NT2/D1 (cell line): ENCODE data around the gene NOP16.

Experiments
- DNase-seq: peaks from one replicate; pipeline ENCODE4 v3.0.0-alpha.2; 2011; ENCODE audit warnings: low read depth, low spot score
- H3K27me3 ChIP-seq: 2 replicates; pipeline ENCODE4 v1.6.0; 2011; ENCODE audit warnings: mild to moderate bottlenecking; ENCODE audit not compliant: insufficient read length, insufficient read depth
- H3K36me3 ChIP-seq: 2 replicates; pipeline ENCODE4 v1.6.1; 2011; ENCODE audit warnings: mild to moderate bottlenecking, low read length, mixed read lengths; ENCODE audit not compliant: insufficient read depth, insufficient read length
- H3K4me1 ChIP-seq: 2 replicates; pipeline ENCODE4 v1.5.1; 2011; ENCODE audit not compliant: insufficient read depth, insufficient read length
- H3K4me3 ChIP-seq: 2 replicates; pipeline ENCODE4 v1.5.1; 2011; ENCODE audit warnings: low read depth; ENCODE audit not compliant: insufficient read length
- H3K9ac ChIP-seq: 2 replicates; pipeline ENCODE4 v1.6.0; 2011; ENCODE audit warnings: low read depth; ENCODE audit not compliant: insufficient read length
- H3K9me3 ChIP-seq: 2 replicates; pipeline ENCODE4 v1.5.1; 2011; ENCODE audit warnings: mild to moderate bottlenecking, low read length; ENCODE audit not compliant: insufficient read depth
- SUZ12 ChIP-seq: IDR thresholded peaks from 2 replicates; pipeline ENCODE4 v1.6.1; 2011; ENCODE audit not compliant: insufficient read length, insufficient read depth; ENCODE audit errors: extremely low read depth
- YY1 ChIP-seq: IDR thresholded peaks from 2 replicates; pipeline ENCODE4 v1.6.1; 2011; ENCODE audit not compliant: insufficient read length, insufficient read depth
- ZNF274 ChIP-seq: IDR thresholded peaks from 2 replicates; pipeline ENCODE4 v1.6.1; 2011; ENCODE audit warnings: mild to moderate bottlenecking, low read depth, low read length

Gene NOP16

DNA sequence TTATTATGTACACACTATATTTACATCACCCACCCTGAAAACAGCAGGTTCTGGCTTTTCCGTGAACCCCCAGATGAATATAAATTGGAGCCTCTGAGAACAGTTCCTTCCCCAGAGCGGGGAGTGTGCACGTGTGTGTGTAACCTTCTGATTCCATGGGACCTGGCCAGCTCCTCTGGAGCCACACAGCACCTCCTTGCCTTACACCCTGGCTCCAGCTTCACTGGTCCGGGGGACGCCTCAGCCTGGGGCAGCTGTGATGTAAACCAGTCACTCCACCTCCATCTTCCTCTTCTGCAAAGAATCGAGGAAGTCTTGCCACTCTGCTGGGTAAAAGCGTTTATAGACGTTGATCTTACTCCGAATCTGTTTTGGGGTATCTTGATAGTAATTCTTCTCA, 4.4 kb downstream of the NOP16 start:
- DNase-seq: no peak
- TF ChIP-seq YY1: no peak
- no peak for TF ChIP-seq ZNF274
- no peak for TF ChIP-seq SUZ12
- H3K9ac ChIP-seq: no peak overlapping the region
- H3K4me3 ChIP-seq: no peak overlapping the region
- peaks cover 66% of the 10 kb centered on the region for H3K36me3 ChIP-seq
- H3K27me3 ChIP-seq: no peaks in the 10 kb centered on the region
- peaks cover 7% of the 10 kb centered on the region for H3K4me1 ChIP-seq
- no peaks in the 10 kb centered on the region for H3K9me3 ChIP-seq

DNA sequence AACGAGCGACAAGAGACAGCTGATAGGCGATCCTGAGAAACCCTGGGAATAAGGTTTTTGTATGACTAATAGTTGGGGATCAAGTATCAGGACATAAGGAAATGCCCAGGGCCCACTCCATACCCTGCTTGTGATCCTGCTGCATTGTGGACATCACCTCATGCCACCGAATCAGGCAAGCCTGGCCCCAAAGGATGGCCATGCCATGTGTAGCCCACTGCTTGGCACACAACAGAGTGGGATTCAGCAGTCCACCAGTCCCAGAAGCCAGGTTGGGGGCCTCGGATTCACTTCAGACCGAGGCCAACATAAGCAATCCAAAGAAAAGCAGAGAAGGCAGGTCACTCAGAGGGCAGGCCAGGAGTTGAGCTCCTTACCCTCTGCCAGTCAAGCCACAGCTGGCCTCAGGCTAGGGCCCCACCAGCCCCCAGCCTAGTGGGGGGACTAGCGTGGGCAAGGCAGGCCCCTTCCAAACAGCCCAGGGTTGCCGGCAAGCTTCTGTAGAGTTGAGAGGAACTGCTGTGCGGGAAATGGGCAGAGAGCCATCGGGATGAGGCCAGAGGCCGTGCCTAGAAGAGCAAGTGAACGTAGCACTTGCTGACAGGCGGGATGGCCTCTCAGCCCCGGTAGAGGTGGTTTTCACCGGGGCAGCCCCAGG, 5.0 kb downstream of the NOP16 start:
- Histone ChIP-seq H3K9ac (no peak overlapping the region), H3K27me3 (no peaks in the 10 kb centered on the region), H3K9me3 (no peaks in the 10 kb centered on the region), H3K4me1 (peaks cover 7% of the 10 kb centered on the region), H3K36me3 (peaks cover 66% of the 10 kb centered on the region), H3K4me3 (no peak overlapping the region)
- TF ChIP-seq YY1 (no peak), ZNF274 (no peak), SUZ12 (no peak)
- DNase-seq: no peak

DNA sequence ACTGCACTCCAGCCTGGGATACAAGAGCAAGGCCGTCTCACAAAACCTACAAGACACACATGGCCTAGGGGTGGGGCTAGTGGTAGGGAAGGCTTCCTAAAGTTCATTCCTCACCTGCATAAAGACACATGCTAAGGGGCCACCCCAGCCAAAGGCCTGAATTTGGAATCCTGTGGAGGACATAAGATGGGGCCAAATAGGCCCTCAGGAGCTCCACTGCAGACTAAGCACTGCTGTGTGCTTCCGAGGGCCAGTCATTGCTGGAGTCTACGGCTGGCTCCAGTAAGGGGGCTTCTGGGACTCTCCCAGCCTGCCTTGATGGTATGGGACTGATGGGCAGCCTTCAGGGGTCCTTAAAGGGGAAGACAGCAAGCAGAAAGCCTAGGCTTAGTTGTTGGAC, 5.7 kb downstream of the NOP16 start:
- Histone ChIP-seq H3K4me1 (peaks cover 7% of the 10 kb centered on the region), H3K27me3 (no peaks in the 10 kb centered on the region), H3K9ac (no peak overlapping the region), H3K36me3 (peaks cover 66% of the 10 kb centered on the region), H3K9me3 (no peaks in the 10 kb centered on the region), H3K4me3 (no peak overlapping the region)
- no peak for TF ChIP-seq ZNF274
- TF ChIP-seq SUZ12: no peak
- TF ChIP-seq YY1: no peak
- no peak for DNase-seq

DNA sequence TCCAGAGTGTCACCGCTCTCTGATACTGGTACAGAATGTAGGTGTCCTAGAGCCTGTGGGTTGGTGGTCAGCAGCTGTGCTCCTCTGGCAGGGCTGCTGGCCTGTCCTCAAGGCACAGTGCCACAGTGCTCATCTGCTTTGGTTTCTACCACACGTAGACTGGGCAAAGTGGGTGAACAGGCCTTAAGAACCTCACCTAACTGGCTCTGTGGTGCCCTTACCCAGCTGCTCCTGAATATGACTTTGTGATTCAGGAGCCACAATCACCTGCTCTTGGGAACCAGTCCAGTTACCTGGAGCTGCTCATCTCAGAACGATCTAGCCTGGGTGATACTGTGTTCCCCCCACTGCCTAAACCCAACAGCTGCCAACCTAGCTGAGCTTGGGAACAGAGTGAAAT, 6.4 kb downstream of the NOP16 start:
- DNase-seq: no peak
- Histone ChIP-seq H3K4me3 (no peak overlapping the region), H3K36me3 (peaks cover 61% of the 10 kb centered on the region), H3K4me1 (peaks cover 3% of the 10 kb centered on the region), H3K27me3 (no peaks in the 10 kb centered on the region), H3K9ac (no peak overlapping the region), H3K9me3 (no peaks in the 10 kb centered on the region)
- TF ChIP-seq SUZ12 (no peak), ZNF274 (no peak), YY1 (no peak)

DNA sequence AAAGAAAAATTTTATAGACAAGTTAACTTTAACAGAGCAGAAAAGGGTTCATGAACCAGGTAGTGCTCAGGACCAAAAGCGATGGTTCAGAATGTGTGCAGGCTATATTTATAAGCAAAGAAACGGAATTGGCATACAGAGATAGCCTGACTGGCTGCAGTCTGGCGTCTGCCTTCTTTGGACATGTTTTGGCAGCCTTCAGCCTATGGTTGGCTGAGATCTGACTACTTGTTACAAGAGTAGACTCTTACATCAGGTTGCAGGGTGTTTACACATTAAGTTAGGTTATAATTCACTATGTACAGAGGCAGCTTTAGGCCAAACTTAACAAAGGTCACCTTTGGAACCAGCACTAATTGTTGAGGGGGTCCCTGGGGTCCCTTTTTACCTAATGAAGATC, 7.0 kb downstream of the NOP16 start:
- Histone ChIP-seq H3K4me1 (no peaks in the 10 kb centered on the region), H3K27me3 (no peaks in the 10 kb centered on the region), H3K9ac (no peak overlapping the region), H3K4me3 (no peak overlapping the region), H3K36me3 (peaks cover 56% of the 10 kb centered on the region), H3K9me3 (no peaks in the 10 kb centered on the region)
- TF ChIP-seq SUZ12 (no peak), YY1 (no peak), ZNF274 (no peak)
- no peak for DNase-seq

DNA sequence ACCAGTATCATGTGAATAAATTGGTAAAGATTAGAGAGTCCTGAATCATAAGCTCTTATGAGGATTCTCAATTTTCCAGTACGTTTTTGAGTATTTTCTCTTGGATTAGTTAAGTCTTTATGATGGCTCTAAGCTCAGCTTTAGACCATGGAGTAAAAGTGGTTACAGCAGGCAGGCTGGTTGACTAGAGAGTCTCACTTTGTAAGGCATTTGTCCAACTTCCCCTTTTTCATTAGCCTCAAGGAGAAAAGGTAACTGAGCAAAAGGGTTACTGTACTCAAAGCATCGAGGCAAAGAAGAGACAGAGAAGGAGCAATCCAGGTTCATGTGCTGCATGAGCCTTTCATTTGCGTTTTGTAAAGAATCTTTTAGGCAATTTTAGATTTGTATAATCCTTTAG, 8.5 kb downstream of the NOP16 start:
- no peak for TF ChIP-seq ZNF274
- TF ChIP-seq YY1: no peak
- no peak for TF ChIP-seq SUZ12
- Histone ChIP-seq H3K9ac (no peak overlapping the region), H3K9me3 (no peaks in the 10 kb centered on the region), H3K4me1 (no peaks in the 10 kb centered on the region), H3K27me3 (no peaks in the 10 kb centered on the region), H3K4me3 (no peak overlapping the region), H3K36me3 (peaks cover 43% of the 10 kb centered on the region)
- no peak for DNase-seq

DNA sequence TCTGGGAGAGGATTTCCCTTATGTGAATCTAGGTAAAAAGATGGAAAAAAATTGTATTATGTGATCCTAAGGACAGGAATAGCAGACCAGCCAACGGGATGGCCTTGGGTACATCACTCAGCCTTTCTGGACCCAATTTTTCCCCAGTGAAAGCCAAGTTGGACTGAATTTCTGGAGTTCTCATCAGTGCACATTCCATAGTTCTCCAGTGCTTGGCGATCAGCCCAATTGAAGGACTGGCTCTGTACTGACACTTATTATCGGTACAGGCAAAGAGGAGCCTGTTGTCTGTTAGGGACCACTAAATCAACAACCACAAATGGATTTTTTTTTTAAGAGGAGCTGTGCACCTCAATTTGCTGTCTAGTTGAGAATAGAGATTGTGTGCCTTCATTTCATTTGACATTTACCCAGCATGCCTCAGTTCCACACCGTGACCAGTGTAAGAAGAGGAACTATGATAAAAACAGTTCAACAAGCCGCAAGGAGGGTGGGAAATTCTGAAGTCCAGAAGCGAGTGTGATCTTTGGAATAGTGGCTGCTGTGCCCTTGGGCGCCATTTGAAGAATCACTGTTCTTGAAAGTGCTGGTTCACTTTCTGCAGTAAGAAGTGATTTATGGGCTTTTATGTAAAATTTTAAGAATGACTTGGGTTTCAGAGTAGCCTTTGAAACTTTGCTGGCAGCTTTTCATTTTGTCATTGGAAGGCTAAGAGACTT, 15.1 kb downstream of the NOP16 start:
- no peak for DNase-seq
- H3K4me1 ChIP-seq: peaks cover 2% of the 10 kb centered on the region
- H3K9ac ChIP-seq: no peak overlapping the region
- H3K4me3 ChIP-seq: no peak overlapping the region
- no peaks in the 10 kb centered on the region for H3K9me3 ChIP-seq
- TF ChIP-seq YY1 (no peak), ZNF274 (no peak), SUZ12 (no peak)
- H3K27me3 ChIP-seq: no peaks in the 10 kb centered on the region
- peaks cover 33% of the 10 kb centered on the region for H3K36me3 ChIP-seq
